Hypothalamus (tissue), 51 donors: ENCODE results near the gene XAB2.
"Not testable (repeated sequence)": the region's sequence is repeated elsewhere in the genome, so short reads cannot be mapped to it uniquely, and the experiment has no call there.

Source experiments
- DNase-seq, 51 donors: peaks; one replicate each; lab custom pipeline; 2025; lab: John Stamatoyannopoulos, UW

The XAB2 gene

GRCh38 chr19:7652061-7652641 lies 22.8 kb upstream of the XAB2 start:
- peak in 47 of 51 donors; percentile 18 to 82 (median 53) for DNase-seq

GRCh38 chr19:7650148-7650547 lies 20.8 kb upstream of the XAB2 start:
- no peak for DNase-seq

- no peak for DNase-seq
Measured at GRCh38 chr19:7648265-7649014, 19.1 kb upstream of the XAB2 start.

- no peak for DNase-seq
Measured at GRCh38 chr19:7647156-7647555, 17.8 kb upstream of the XAB2 start.

GRCh38 chr19:7646426-7646700 lies 17.0 kb upstream of the XAB2 start:
- DNase-seq, result no peak

- no peak for DNase-seq
Measured at GRCh38 chr19:7645656-7646425, 16.5 kb upstream of the XAB2 start.

- no peak for DNase-seq
Measured at GRCh38 chr19:7645163-7645562, 15.8 kb upstream of the XAB2 start.

GRCh38 chr19:7644550-7644877 lies 15.2 kb upstream of the XAB2 start:
- no peak for DNase-seq

- not testable (repeated sequence) for DNase-seq
Measured at GRCh38 chr19:7643629-7644549, 14.5 kb upstream of the XAB2 start.

GRCh38 chr19:7643031-7643415 lies 13.7 kb upstream of the XAB2 start:
- no peak for DNase-seq

- DNase-seq, result no peak
Measured at GRCh38 chr19:7642295-7643030, 13.1 kb upstream of the XAB2 start.

GRCh38 chr19:7641290-7642276 lies 12.2 kb upstream of the XAB2 start:
- no peak for DNase-seq

- no peak for DNase-seq
Measured at GRCh38 chr19:7640803-7641202, 11.5 kb upstream of the XAB2 start.

GRCh38 chr19:7639863-7640348 lies 10.6 kb upstream of the XAB2 start:
- DNase-seq, result no peak

GRCh38 chr19:7638802-7639465 lies 9.6 kb upstream of the XAB2 start:
- no peak for DNase-seq

- peak in 3 of 51 donors; percentile 9 to 17 (median 11) for DNase-seq
Measured at GRCh38 chr19:7637374-7638256, 8.3 kb upstream of the XAB2 start.

- DNase-seq, result peak in 8 of 51 donors; percentile 4 to 38 (median 10)
Measured at GRCh38 chr19:7636691-7637373, 7.5 kb upstream of the XAB2 start, which contains the start of gene STXBP2. Gene STXBP2 (plus strand): TSS chr19:7637110. CDS start chr19:7637150, 40 bp downstream.
